GM23338 (cell line): Measurements from ENCODE around the gene CASP1. TPM values are rescaled to one million over a fixed set of nuclear protein-coding genes. Genes with fewer than 3 reads are reported as not detected.

ENCODE experiments used
- ATAC-seq: fragments of 200-7000 bp; cut with Tn5 transposase; 3 replicates; pipeline ENCODE4 v1.9.1; 2020
- DNase-seq: peaks from one replicate; pipeline ENCODE4 v3.0.0-alpha.2; 2015; ENCODE audit warnings: low spot score
- H2AFZ ChIP-seq: fragments of 200-600 bp; sonication (generic); 2 replicates; pipeline ENCODE4 v1.8.0; 2016; ENCODE audit warnings: antibody characterized with exemption, mild to moderate bottlenecking, moderate library complexity
- H3F3A ChIP-seq: fragments of 200-600 bp; sonication (generic); replicated peaks from 2 replicates; pipeline ENCODE4 v1.8.0; 2017; ENCODE audit warnings: antibody characterized with exemption, mixed run types, low read depth
- H3K27ac ChIP-seq: fragments of 200-600 bp; sonication (generic); 2 replicates; pipeline ENCODE4 v1.6.1; 2016; ENCODE audit warnings: low read depth
- H3K27me3 ChIP-seq: fragments of 200-600 bp; sonication (generic); 2 replicates; pipeline ENCODE4 v1.8.0; 2016; ENCODE audit warnings: mild to moderate bottlenecking, mixed run types, moderate library complexity; ENCODE audit not compliant: insufficient read depth
- H3K36me3 ChIP-seq: fragments of 200-600 bp; sonication (generic); 2 replicates; pipeline ENCODE4 v1.8.0; 2016; ENCODE audit warnings: mild to moderate bottlenecking; ENCODE audit not compliant: insufficient read depth
- H3K4me1 ChIP-seq: fragments of 200-600 bp; sonication (generic); 2 replicates; pipeline ENCODE4 v1.8.0; 2016; ENCODE audit warnings: mild to moderate bottlenecking, moderate library complexity; ENCODE audit not compliant: insufficient read depth
- H3K4me2 ChIP-seq: fragments of 200-600 bp; sonication (generic); 2 replicates; pipeline ENCODE4 v1.7.1; 2017; ENCODE audit warnings: mixed run types
- H3K4me3 ChIP-seq: fragments of 200-600 bp; sonication (generic); 2 replicates; pipeline ENCODE4 v1.6.1; 2016; ENCODE audit warnings: mixed run types
- H3K79me2 ChIP-seq: fragments of 200-600 bp; sonication (generic); replicated peaks from 2 replicates; pipeline ENCODE4 v1.8.0; 2017; ENCODE audit warnings: mild to moderate bottlenecking; ENCODE audit not compliant: insufficient read depth
- H3K9me2 ChIP-seq: fragments of 200-600 bp; sonication (generic); 2 replicates; pipeline ENCODE4 v1.8.0; 2017; ENCODE audit not compliant: insufficient read depth
- H4K20me1 ChIP-seq: fragments of 200-600 bp; sonication (generic); replicated peaks from 2 replicates; pipeline ENCODE4 v1.8.0; 2017; ENCODE audit warnings: mild to moderate bottlenecking; ENCODE audit not compliant: insufficient read depth
- H3K27ac Mint-ChIP-seq: 2 replicates; pipeline ENCODE4 v1.8.0; 2020; ENCODE audit warnings: inconsistent platforms, mild to moderate bottlenecking, moderate library complexity, mixed read lengths
- H3K27me3 Mint-ChIP-seq: 3 replicates; pipeline ENCODE4 v1.8.0; 2022; ENCODE audit warnings: low read depth, mild to moderate bottlenecking, moderate library complexity, mixed read lengths, inconsistent platforms; ENCODE audit not compliant: insufficient read depth, poor library complexity
- H3K36me3 Mint-ChIP-seq: 3 replicates; pipeline ENCODE4 v1.8.0; 2021; ENCODE audit warnings: low read depth, mild to moderate bottlenecking, inconsistent platforms, moderate library complexity, mixed read lengths
- H3K4me1 Mint-ChIP-seq: 3 replicates; pipeline ENCODE4 v1.8.0; 2020; ENCODE audit warnings: mild to moderate bottlenecking, inconsistent platforms, mixed read lengths
- H3K4me3 Mint-ChIP-seq: 3 replicates; pipeline ENCODE4 v1.8.0; 2021; ENCODE audit warnings: moderate library complexity, mild to moderate bottlenecking, inconsistent platforms, mixed read lengths
- H3K9me3 Mint-ChIP-seq: 3 replicates; pipeline ENCODE4 v1.8.0; 2020; ENCODE audit warnings: moderate library complexity, mild to moderate bottlenecking, inconsistent platforms, mixed read lengths
- CREB1 ChIP-seq: fragments of 250-450 bp; sonication (Bioruptor Pico); IDR thresholded peaks from 2 replicates; pipeline ENCODE4 v1.5.0; 2020; ENCODE audit warnings: low read depth, mild to moderate bottlenecking, moderate library complexity
- CTCF ChIP-seq, 2 experiments: fragments of 200-600 bp in 1 of 2; sonication (generic) in 1 of 2; conservative IDR thresholded peaks; 2 replicates each; pipeline versions ENCODE4 v1.5.1 to v1.6.1; 2016 to 2017; ENCODE audit warnings: antibody characterized with exemption in 2 of 2, low read depth in 2 of 2, mild to moderate bottlenecking in 2 of 2, moderate library complexity in 1 of 2
- EZH2 ChIP-seq: fragments of 200-600 bp; sonication (generic); IDR thresholded peaks from one replicate; pipeline ENCODE4 v1.8.0; 2017; ENCODE audit warnings: antibody characterized with exemption, mild to moderate bottlenecking, low read depth; ENCODE audit not compliant: unreplicated experiment
- EZH2phosphoT487 ChIP-seq: fragments of 200-600 bp; sonication (generic); IDR thresholded peaks from one replicate; pipeline ENCODE4 v1.8.1; 2018; ENCODE audit warnings: antibody characterized with exemption; ENCODE audit not compliant: unreplicated experiment
- NANOG ChIP-seq: IDR thresholded peaks from 2 replicates; pipeline ENCODE4 v1.6.1; 2016; ENCODE audit warnings: antibody characterized with exemption, borderline replicate concordance
- POLR2AphosphoS5 ChIP-seq: IDR thresholded peaks from 2 replicates; pipeline ENCODE4 v1.6.1; 2016; ENCODE audit warnings: antibody characterized with exemption, low read depth
- STAT1 ChIP-seq: IDR thresholded peaks from one replicate; pipeline ENCODE4 v1.6.1; 2016; ENCODE audit warnings: antibody characterized with exemption; ENCODE audit not compliant: unreplicated experiment
- ZNF114 ChIP-seq: fragments of 250-450 bp; sonication (Bioruptor Pico); IDR thresholded peaks from 2 replicates; pipeline ENCODE4 v1.5.0; 2020; ENCODE audit warnings: mild to moderate bottlenecking, moderate library complexity
- ZNF462 ChIP-seq: fragments of 250-450 bp; sonication (Bioruptor Pico); IDR thresholded peaks from 2 replicates; pipeline ENCODE4 v1.5.0; 2020; ENCODE audit warnings: mild to moderate bottlenecking, moderate library complexity
- polyA plus RNA-seq: library from polyadenylated mRNA; unstranded; fragments of >200 nt; fragmentation: Nextera tagmentation; extraction: Ambion mirVana; gene quantifications from 2 replicates; pipeline ENCODE4 v1.2.1, GENCODE V29; 2016
- total RNA-seq: library from RNA; depleted of rRNA; stranded (reverse); fragments of >200 nt; shearing (Covaris generic); gene quantifications from 2 replicates; pipeline ENCODE4 v1.2.3, GENCODE V29; 2014

CASP1 gene
- total and polyA plus RNA-seq, 2 experiments from 2014 or later, result 0.10 TPM; not detected in 1

- TF ChIP-seq ZNF462 (CRISPR knock-in tag), result no peak
- TF ChIP-seq CTCF (conservative IDR thresholded peaks at IDR 0.05; ENCODE audit: low read depth in 2 of 2), result no peak
- no peak for TF ChIP-seq STAT1
- no peak for TF ChIP-seq NANOG
- no peak for TF ChIP-seq ZNF114 (CRISPR knock-in tag)
Measured at GRCh38 chr11:105024394-105024793, 10.6 kb downstream of the CASP1 start (continued).

- H3K9me2 ChIP-seq, result no peaks in the 10 kb centered on the region
- no peak within 1 kb of the TSS for H3K27ac ChIP-seq
- DNase-seq (no peak), ATAC-seq (no peak)
- Mint-ChIP-seq H3K27me3 (no peaks in the 10 kb centered on the region), H3K4me3 (no peak within 1 kb of the TSS), H3K27ac (peak within 1 kb of the TSS; percentile 26; the same call in 1 of the 2 replicates), H3K9me3 (peaks cover 3% of the 10 kb centered on the region; the same call in 2 of the 3 replicates), H3K36me3 (peaks cover 2% of the 10 kb centered on the region; the same call in 2 of the 3 replicates), H3K4me1 (no peaks in the 10 kb centered on the region)
- H3F3A ChIP-seq, result no peaks in the 10 kb centered on the region
- H3K79me2 ChIP-seq, result no peaks in the 10 kb centered on the region
- H2AFZ ChIP-seq, result peak within 1 kb of the TSS; percentile 70
- no peaks in the 10 kb centered on the region for H3K36me3 ChIP-seq
- no peaks in the 10 kb centered on the region for H3K4me1 ChIP-seq
- TF ChIP-seq EZH2phosphoT487 (no peak), CREB1 (CRISPR knock-in tag) (no peak), EZH2 (no peak), POLR2AphosphoS5 (no peak), CTCF (conservative IDR thresholded peaks at IDR 0.05; ENCODE audit: low read depth in 2 of 2) (no peak), STAT1 (no peak), NANOG (no peak)
- no peak within 1 kb of the TSS for H3K4me3 ChIP-seq
- H4K20me1 ChIP-seq, result no peaks in the 10 kb centered on the region
- H3K4me2 ChIP-seq, result no peak within 1 kb of the TSS
- H3K27me3 ChIP-seq, result no peaks in the 10 kb centered on the region
Measured at GRCh38 chr11:105023003-105023402, 11.9 kb downstream of the CASP1 start, which contains the start of gene CASP5. TSS of gene CASP5 (minus strand) at chr11:105023168. CDS start at chr11:105023136, 32 bp downstream.
